HEK293 (cell line): ENCODE data around the gene SYNGR4.

Experiments
- CTCF ChIA-PET: fragments of 350-600 bp; formaldehyde crosslinking; extraction: SDS; loops from one replicate; lab custom pipeline; 2021; ENCODE audit warnings: antibody characterized with exemption; lab: Yijun Ruan, JAX
- POLR2A ChIA-PET: fragments of 300-600 bp; formaldehyde crosslinking; extraction: SDS; loops from one replicate; lab custom pipeline; 2020; ENCODE audit warnings: antibody characterized with exemption, inconsistent platforms; lab: Yijun Ruan, JAX
- H3K27ac ChIP-seq: fragments of 200-500 bp; sonication (Bioruptor generic); 2 replicates; pipeline ENCODE4 v1.5.1; 2014; ENCODE audit warnings: low read depth, low read length, control low read depth, inconsistent platforms; ENCODE audit errors: extremely low read depth
- H3K36me3 ChIP-seq, 2 experiments: fragments of 200-500 bp in 1 of 2; sonication (Bioruptor generic) in 1 of 2; 1 replicate in 1 of 2; 2 replicates in 1 of 2; pipeline ENCODE4 v1.5.1; 2014 to 2017; ENCODE audit warnings: inconsistent platforms in 2 of 2, low read length in 2 of 2; ENCODE audit not compliant: control insufficient read depth in 2 of 2, insufficient read depth in 1 of 2
- H3K4me1 ChIP-seq: fragments of 200-500 bp; sonication (Bioruptor generic); 2 replicates; pipeline ENCODE4 v1.5.1; 2014; ENCODE audit warnings: mild to moderate bottlenecking, low read length, inconsistent platforms; ENCODE audit not compliant: control insufficient read depth, insufficient read depth
- H3K4me3 ChIP-seq: 2 replicates; pipeline ENCODE4 v1.5.1; 2011; ENCODE audit warnings: low read depth, mild to moderate bottlenecking, control low read depth, low read length, moderate library complexity
- H3K9me3 ChIP-seq: fragments of 200-500 bp; sonication (Bioruptor generic); 2 replicates; pipeline ENCODE4 v1.5.1; 2014; ENCODE audit warnings: low read depth, low read length, inconsistent platforms; ENCODE audit not compliant: control insufficient read depth, insufficient read depth
- HOXA7 ChIP-seq: sonication (generic); formaldehyde crosslinking; IDR thresholded peaks from 2 replicates; pipeline ENCODE4 v1.8.1; 2022; ENCODE audit warnings: missing genetic modification reagents, borderline replicate concordance
- HOXC10 ChIP-seq: sonication (generic); formaldehyde crosslinking; IDR thresholded peaks from 2 replicates; pipeline ENCODE4 v1.8.1; 2023; ENCODE audit warnings: mild to moderate bottlenecking, missing genetic modification reagents
- KLF1 ChIP-seq: fragments of 450-650 bp; formaldehyde crosslinking; IDR thresholded peaks from 2 replicates; pipeline ENCODE4 v1.5.1; 2016; ENCODE audit warnings: missing biosample characterization, missing genetic modification characterization
- KLF8 ChIP-seq: fragments of 450-650 bp; formaldehyde crosslinking; IDR thresholded peaks from 2 replicates; pipeline ENCODE4 v1.5.1; 2016; ENCODE audit warnings: missing biosample characterization, missing genetic modification characterization
- REPIN1 ChIP-seq: fragments of 450-650 bp; formaldehyde crosslinking; IDR thresholded peaks from 2 replicates; pipeline ENCODE4 v1.5.1; 2017; ENCODE audit warnings: missing biosample characterization, missing genetic modification characterization, low read depth
- SP3 ChIP-seq: fragments of 450-650 bp; formaldehyde crosslinking; IDR thresholded peaks from 2 replicates; pipeline ENCODE4 v1.5.1; 2016; ENCODE audit warnings: missing biosample characterization, missing genetic modification characterization
- TRIM28 ChIP-seq: IDR thresholded peaks from 2 replicates; pipeline ENCODE4 v1.6.1; 2011; ENCODE audit warnings: low read length, control low read depth, borderline replicate concordance
- ZBTB17 ChIP-seq: fragments of 450-650 bp; formaldehyde crosslinking; IDR thresholded peaks from 2 replicates; pipeline ENCODE4 v1.5.1; 2016; ENCODE audit warnings: missing biosample characterization, missing genetic modification characterization
- ZEB2 ChIP-seq: fragments of 450-650 bp; formaldehyde crosslinking; IDR thresholded peaks from 2 replicates; pipeline ENCODE4 v1.5.1; 2016; ENCODE audit warnings: missing biosample characterization, missing genetic modification characterization
- ZNF121 ChIP-seq: fragments of 450-650 bp; formaldehyde crosslinking; IDR thresholded peaks from 2 replicates; pipeline ENCODE4 v1.5.1; 2016; ENCODE audit warnings: missing biosample characterization, missing genetic modification characterization
- ZNF24 ChIP-seq: fragments of 450-650 bp; formaldehyde crosslinking; IDR thresholded peaks from 2 replicates; pipeline ENCODE4 v1.5.1; 2016; ENCODE audit warnings: missing biosample characterization, missing genetic modification characterization
- ZNF335 ChIP-seq: fragments of 450-650 bp; formaldehyde crosslinking; conservative IDR thresholded peaks from 2 replicates; pipeline ENCODE4 v1.5.1; 2016; ENCODE audit warnings: missing biosample characterization, missing genetic modification characterization
- ZNF600 ChIP-seq: fragments of 450-650 bp; formaldehyde crosslinking; IDR thresholded peaks from 2 replicates; pipeline ENCODE4 v1.5.1; 2016; ENCODE audit warnings: missing biosample characterization, missing genetic modification characterization
- ZNF76 ChIP-seq: fragments of 450-650 bp; formaldehyde crosslinking; IDR thresholded peaks from 2 replicates; pipeline ENCODE4; 2016; ENCODE audit warnings: low read depth, missing biosample characterization, missing genetic modification characterization, borderline replicate concordance
- ZXDB ChIP-seq: fragments of 450-650 bp; formaldehyde crosslinking; IDR thresholded peaks from 2 replicates; pipeline ENCODE4 v1.5.1; 2016; ENCODE audit warnings: missing biosample characterization, missing genetic modification characterization
- TF ChIP-seq, protein P1 (sequence below): fragments of 450-650 bp; formaldehyde crosslinking; IDR thresholded peaks from 2 replicates; pipeline ENCODE4 v1.5.1; 2016; ENCODE audit warnings: missing biosample characterization, missing genetic modification characterization
- TF ChIP-seq, protein P2 (sequence below): fragments of 450-650 bp; IDR thresholded peaks from 2 replicates; pipeline ENCODE4 v1.5.1; 2018; ENCODE audit warnings: missing biosample characterization, missing genetic modification characterization
- TF ChIP-seq, protein P3 (sequence below): fragments of 450-650 bp; formaldehyde crosslinking; conservative IDR thresholded peaks from 2 replicates; pipeline ENCODE4 v1.5.1; 2016; ENCODE audit warnings: low read depth, missing biosample characterization, missing genetic modification characterization
- TF ChIP-seq, protein P4 (sequence below): fragments of 450-650 bp; formaldehyde crosslinking; IDR thresholded peaks from 2 replicates; pipeline ENCODE4 v1.5.1; 2016; ENCODE audit warnings: missing biosample characterization, missing genetic modification characterization
- TF ChIP-seq, protein P5 (sequence below): fragments of 450-650 bp; formaldehyde crosslinking; IDR thresholded peaks from 2 replicates; pipeline ENCODE4 v1.5.1; 2017; ENCODE audit warnings: missing biosample characterization, mild to moderate bottlenecking, missing genetic modification characterization, moderate library complexity

The SYNGR4 gene

DNA sequence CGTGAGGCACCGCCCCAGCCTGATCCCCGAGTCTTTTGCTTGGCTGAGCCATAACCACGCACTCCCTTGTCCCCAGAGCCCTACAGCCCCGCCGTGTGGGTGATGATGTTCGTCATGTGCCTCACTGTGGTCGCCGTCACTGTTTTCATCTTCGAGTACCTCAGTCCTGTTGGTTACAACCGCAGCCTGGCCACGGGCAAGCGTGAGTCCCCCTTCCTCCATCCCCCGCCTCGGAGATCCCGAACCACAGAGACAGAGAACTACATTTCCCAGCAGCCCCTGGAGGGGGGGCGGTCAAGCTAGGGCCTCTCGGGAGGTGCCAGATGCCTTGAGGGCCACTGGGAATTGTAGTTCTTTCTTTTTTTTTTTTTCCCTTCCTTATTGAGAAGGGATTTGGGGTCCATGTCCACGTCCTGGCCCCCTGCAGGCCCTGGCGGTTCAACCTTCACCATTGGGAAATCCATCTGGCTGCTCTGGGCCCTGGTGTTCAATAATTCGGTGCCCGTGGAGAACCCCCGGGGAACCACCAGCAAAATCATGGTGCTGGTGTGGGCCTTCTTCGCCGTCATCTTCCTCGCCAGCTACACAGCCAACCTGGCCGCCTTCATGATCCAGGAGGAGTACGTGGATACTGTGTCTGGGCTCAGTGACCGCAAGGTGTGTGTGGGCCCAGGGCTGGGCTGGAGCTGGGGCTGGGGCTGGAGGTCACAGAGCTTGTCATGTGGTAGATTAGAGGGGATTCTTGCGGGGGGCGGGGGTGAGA lies 55.2 kb downstream of the SYNGR4 start:
- H3K4me1 ChIP-seq: peaks cover 2% of the 10 kb centered on the region; the same call in 1 of the 2 replicates
- H3K27ac ChIP-seq: no peak overlapping the region
- H3K9me3 ChIP-seq: no peaks in the 10 kb centered on the region
- H3K4me3 ChIP-seq: no peak overlapping the region
- no peaks in the 10 kb centered on the region for H3K36me3 ChIP-seq
- TF ChIP-seq ZNF76 (tag by site-specific recombination) (peak; percentile 95), TRIM28 (no peak), KLF1 (peak; percentile 43; the same call in 1 of the 2 replicates), ZBTB17 (peak; percentile 89), ZEB2 (no peak), ZNF600 (peak; percentile 30; the same call in 1 of the 2 replicates), ZNF24 (tag by site-specific recombination) (no peak), HOXA7 (CRISPR knock-in tag) (no peak), ZXDB (tag by site-specific recombination) (peak; percentile 45), ZNF335 (peak; percentile 74), SP3 (tag by site-specific recombination) (peak; percentile 92), KLF8 (tag by site-specific recombination) (peak; percentile 93), REPIN1 (tag by site-specific recombination) (no peak), HOXC10 (CRISPR knock-in tag) (no peak), ZNF121 (no peak)
- TF ChIP-seq, protein P1, sequence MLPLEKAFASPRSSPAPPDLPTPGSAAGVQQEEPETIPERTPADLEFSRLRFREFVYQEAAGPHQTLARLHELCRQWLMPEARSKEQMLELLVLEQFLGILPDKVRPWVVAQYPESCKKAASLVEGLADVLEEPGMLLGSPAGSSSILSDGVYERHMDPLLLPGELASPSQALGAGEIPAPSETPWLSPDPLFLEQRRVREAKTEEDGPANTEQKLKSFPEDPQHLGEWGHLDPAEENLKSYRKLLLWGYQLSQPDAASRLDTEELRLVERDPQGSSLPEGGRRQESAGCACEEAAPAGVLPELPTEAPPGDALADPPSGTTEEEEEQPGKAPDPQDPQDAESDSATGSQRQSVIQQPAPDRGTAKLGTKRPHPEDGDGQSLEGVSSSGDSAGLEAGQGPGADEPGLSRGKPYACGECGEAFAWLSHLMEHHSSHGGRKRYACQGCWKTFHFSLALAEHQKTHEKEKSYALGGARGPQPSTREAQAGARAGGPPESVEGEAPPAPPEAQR: no peak
- TF ChIP-seq, protein P2, sequence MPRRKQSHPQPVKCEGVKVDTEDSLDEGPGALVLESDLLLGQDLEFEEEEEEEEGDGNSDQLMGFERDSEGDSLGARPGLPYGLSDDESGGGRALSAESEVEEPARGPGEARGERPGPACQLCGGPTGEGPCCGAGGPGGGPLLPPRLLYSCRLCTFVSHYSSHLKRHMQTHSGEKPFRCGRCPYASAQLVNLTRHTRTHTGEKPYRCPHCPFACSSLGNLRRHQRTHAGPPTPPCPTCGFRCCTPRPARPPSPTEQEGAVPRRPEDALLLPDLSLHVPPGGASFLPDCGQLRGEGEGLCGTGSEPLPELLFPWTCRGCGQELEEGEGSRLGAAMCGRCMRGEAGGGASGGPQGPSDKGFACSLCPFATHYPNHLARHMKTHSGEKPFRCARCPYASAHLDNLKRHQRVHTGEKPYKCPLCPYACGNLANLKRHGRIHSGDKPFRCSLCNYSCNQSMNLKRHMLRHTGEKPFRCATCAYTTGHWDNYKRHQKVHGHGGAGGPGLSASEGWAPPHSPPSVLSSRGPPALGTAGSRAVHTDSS (tag by site-specific recombination): peak; percentile 65
- TF ChIP-seq, protein P3, sequence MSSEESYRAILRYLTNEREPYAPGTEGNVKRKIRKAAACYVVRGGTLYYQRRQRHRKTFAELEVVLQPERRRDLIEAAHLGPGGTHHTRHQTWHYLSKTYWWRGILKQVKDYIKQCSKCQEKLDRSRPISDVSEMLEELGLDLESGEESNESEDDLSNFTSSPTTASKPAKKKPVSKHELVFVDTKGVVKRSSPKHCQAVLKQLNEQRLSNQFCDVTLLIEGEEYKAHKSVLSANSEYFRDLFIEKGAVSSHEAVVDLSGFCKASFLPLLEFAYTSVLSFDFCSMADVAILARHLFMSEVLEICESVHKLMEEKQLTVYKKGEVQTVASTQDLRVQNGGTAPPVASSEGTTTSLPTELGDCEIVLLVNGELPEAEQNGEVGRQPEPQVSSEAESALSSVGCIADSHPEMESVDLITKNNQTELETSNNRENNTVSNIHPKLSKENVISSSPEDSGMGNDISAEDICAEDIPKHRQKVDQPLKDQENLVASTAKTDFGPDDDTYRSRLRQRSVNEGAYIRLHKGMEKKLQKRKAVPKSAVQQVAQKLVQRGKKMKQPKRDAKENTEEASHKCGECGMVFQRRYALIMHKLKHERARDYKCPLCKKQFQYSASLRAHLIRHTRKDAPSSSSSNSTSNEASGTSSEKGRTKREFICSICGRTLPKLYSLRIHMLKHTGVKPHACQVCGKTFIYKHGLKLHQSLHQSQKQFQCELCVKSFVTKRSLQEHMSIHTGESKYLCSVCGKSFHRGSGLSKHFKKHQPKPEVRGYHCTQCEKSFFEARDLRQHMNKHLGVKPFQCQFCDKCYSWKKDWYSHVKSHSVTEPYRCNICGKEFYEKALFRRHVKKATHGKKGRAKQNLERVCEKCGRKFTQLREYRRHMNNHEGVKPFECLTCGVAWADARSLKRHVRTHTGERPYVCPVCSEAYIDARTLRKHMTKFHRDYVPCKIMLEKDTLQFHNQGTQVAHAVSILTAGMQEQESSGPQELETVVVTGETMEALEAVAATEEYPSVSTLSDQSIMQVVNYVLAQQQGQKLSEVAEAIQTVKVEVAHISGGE (tag by site-specific recombination): 0 out of 2 replicates have a peak, but pooled peaks have one; percentile 12
- TF ChIP-seq, protein P4, sequence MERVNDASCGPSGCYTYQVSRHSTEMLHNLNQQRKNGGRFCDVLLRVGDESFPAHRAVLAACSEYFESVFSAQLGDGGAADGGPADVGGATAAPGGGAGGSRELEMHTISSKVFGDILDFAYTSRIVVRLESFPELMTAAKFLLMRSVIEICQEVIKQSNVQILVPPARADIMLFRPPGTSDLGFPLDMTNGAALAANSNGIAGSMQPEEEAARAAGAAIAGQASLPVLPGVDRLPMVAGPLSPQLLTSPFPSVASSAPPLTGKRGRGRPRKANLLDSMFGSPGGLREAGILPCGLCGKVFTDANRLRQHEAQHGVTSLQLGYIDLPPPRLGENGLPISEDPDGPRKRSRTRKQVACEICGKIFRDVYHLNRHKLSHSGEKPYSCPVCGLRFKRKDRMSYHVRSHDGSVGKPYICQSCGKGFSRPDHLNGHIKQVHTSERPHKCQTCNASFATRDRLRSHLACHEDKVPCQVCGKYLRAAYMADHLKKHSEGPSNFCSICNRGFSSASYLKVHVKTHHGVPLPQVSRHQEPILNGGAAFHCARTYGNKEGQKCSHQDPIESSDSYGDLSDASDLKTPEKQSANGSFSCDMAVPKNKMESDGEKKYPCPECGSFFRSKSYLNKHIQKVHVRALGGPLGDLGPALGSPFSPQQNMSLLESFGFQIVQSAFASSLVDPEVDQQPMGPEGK (tag by site-specific recombination): peak; percentile 72
- TF ChIP-seq, protein P5, sequence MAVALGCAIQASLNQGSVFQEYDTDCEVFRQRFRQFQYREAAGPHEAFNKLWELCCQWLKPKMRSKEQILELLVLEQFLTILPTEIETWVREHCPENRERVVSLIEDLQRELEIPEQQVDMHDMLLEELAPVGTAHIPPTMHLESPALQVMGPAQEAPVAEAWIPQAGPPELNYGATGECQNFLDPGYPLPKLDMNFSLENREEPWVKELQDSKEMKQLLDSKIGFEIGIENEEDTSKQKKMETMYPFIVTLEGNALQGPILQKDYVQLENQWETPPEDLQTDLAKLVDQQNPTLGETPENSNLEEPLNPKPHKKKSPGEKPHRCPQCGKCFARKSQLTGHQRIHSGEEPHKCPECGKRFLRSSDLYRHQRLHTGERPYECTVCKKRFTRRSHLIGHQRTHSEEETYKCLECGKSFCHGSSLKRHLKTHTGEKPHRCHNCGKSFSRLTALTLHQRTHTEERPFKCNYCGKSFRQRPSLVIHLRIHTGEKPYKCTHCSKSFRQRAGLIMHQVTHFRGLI (tag by site-specific recombination): no peak
- POLR2A ChIA-PET: interaction anchor here (1.1 to 1.4 kb wide), 2 partner anchors 29 to 55 kb away, joined by 3 read pairs; partner anchors contain the start of genes KDELR1, SYNGR4 and TMEM143
- CTCF ChIA-PET: interaction anchor here (0.6 kb wide), 2 partner anchors 62 to 182 kb away, joined by 3 read pairs; no protein-coding TSS in a partner anchor
